OCI-LY3 (cell line): ENCODE measurements around the gene HDC.

Experiments used
- H2AFZ ChIP-seq: fragments of 200-600, 300-600 bp; shearing (Covaris generic); 2 replicates; pipeline ENCODE4 v1.6.0; 2014; ENCODE audit warnings: antibody characterized with exemption, low read depth, low read length
- H3K27ac ChIP-seq: fragments of 200-600, 300-600 bp; sonication (generic); 2 replicates; pipeline ENCODE4 v1.5.1; 2014; ENCODE audit warnings: mild to moderate bottlenecking, low read length, moderate library complexity, mixed read lengths
- H3K27me3 ChIP-seq: fragments of 200-600, 300-600 bp; sonication (generic); 2 replicates; pipeline ENCODE4 v1.6.1; 2014; ENCODE audit warnings: low read depth, low read length, mixed read lengths
- H3K36me3 ChIP-seq: fragments of 200-600, 300-600 bp; sonication (generic); replicated peaks from 2 replicates; pipeline ENCODE3; 2014; ENCODE audit warnings: low read depth, low read length, mixed read lengths
- H3K4me1 ChIP-seq: fragments of 300-600, 200-600 bp; sonication (generic); 2 replicates; pipeline ENCODE4 v1.6.1; 2014; ENCODE audit warnings: low read length, mixed read lengths
- H3K4me2 ChIP-seq: fragments of 200-600, 300-600 bp; sonication (generic); 2 replicates; pipeline ENCODE4 v1.6.1; 2014; ENCODE audit warnings: low read length, mixed read lengths
- H3K4me3 ChIP-seq: fragments of 300-600, 200-600 bp; sonication (generic); 2 replicates; pipeline ENCODE4 v1.5.1; 2014; ENCODE audit warnings: antibody characterized with exemption, mild to moderate bottlenecking, low read length, moderate library complexity
- H3K79me2 ChIP-seq: fragments of 300-600, 200-600 bp; shearing (Covaris generic); 2 replicates; pipeline ENCODE4 v1.6.1; 2014; ENCODE audit warnings: mild to moderate bottlenecking, low read length, mixed read lengths
- H3K9ac ChIP-seq: fragments of 300-600, 200-600 bp; shearing (Covaris generic); 2 replicates; pipeline ENCODE4 v1.6.0; 2014; ENCODE audit warnings: mild to moderate bottlenecking, low read length, moderate library complexity
- H3K9me3 ChIP-seq: fragments of 200-600, 300-600 bp; shearing (Covaris generic); 2 replicates; pipeline ENCODE4 v1.6.1; 2014; ENCODE audit warnings: low read length, mixed read lengths; ENCODE audit not compliant: insufficient read depth
- H4K20me1 ChIP-seq: fragments of 200-600, 300-600 bp; sonication (generic); 2 replicates; pipeline ENCODE4 v1.6.1; 2016; ENCODE audit warnings: low read length, mixed read lengths; ENCODE audit not compliant: insufficient read depth
- EZH2phosphoT487 ChIP-seq: fragments of 200-600 bp; shearing (Covaris generic); IDR thresholded peaks from 2 replicates; pipeline ENCODE4 v1.6.1; 2018; ENCODE audit warnings: antibody characterized with exemption, mixed run types, low read depth
- TF ChIP-seq, protein P1 (sequence below): fragments of 200-600, 300-600 bp; sonication (generic); IDR thresholded peaks from 2 replicates; pipeline ENCODE4 v1.5.1; 2014; ENCODE audit warnings: antibody characterized with exemption, low read length, low read depth

HDC gene

DNA sequence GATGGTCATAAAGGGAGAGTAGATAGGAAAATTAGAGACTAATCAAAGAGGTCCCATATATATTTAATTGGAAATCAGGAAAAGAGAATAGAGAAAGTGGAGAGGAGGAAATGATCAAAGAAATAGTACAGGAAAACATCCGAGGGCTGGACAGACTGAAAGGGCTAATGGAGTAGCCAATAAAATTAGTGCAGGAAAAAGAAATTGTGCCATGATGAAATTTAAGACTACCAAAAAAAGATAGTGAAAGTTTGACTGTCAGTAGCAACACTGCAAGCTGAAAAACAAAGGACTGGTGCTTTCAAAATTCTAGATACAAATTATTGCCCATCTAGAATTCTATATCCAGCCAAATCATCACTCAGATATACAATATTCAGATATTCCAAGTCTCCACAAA is 47.2 kb downstream of the HDC start:
- no peak overlapping the region for H3K4me3 ChIP-seq
- TF ChIP-seq, protein P1, sequence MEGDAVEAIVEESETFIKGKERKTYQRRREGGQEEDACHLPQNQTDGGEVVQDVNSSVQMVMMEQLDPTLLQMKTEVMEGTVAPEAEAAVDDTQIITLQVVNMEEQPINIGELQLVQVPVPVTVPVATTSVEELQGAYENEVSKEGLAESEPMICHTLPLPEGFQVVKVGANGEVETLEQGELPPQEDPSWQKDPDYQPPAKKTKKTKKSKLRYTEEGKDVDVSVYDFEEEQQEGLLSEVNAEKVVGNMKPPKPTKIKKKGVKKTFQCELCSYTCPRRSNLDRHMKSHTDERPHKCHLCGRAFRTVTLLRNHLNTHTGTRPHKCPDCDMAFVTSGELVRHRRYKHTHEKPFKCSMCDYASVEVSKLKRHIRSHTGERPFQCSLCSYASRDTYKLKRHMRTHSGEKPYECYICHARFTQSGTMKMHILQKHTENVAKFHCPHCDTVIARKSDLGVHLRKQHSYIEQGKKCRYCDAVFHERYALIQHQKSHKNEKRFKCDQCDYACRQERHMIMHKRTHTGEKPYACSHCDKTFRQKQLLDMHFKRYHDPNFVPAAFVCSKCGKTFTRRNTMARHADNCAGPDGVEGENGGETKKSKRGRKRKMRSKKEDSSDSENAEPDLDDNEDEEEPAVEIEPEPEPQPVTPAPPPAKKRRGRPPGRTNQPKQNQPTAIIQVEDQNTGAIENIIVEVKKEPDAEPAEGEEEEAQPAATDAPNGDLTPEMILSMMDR: no peak
- no peak for TF ChIP-seq EZH2phosphoT487
- H3K27me3 ChIP-seq: peaks cover 7% of the 10 kb centered on the region; the same call in 1 of the 2 replicates
- no peak overlapping the region for H3K9ac ChIP-seq
- H2AFZ ChIP-seq: no peak overlapping the region
- no peaks in the 10 kb centered on the region for H3K9me3 ChIP-seq
- H4K20me1 ChIP-seq: no peaks in the 10 kb centered on the region
- no peaks in the 10 kb centered on the region for H3K36me3 ChIP-seq
- H3K79me2 ChIP-seq: no peaks in the 10 kb centered on the region
- no peak overlapping the region for H3K4me2 ChIP-seq
- H3K4me1 ChIP-seq: no peaks in the 10 kb centered on the region
- no peak overlapping the region for H3K27ac ChIP-seq

DNA sequence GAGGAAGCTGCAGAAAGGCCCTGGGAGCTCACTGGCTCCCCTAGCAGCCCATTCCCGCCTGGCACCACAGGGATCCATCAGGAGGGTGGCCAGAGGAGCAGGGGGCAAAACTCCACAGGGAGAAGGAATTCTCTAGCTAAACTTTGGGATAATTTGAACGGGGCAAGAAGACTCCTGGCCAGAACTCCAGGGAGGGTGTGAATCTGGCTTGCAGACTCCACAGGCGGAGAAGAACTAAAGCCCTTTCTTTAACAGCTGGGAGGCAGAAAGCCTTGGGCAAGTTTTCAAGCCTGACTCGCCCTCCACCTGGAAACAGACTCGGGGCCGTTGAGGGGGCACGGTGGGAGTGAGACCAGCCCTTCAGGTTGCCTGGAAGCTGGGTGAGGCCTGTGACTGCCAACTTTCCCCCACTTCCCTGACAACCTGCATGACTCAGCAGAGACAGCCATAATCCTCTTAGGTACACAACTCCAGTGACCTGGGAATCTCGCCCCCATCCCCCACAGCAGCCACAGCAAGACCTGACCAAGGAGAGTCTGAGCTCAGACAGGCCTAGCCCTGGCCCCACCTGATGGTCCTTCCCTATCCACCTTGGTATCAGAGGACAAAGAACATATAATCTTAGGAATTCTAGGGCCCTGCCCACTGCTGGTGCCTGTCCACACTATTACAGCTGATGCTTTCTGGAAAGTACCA is 54.9 kb downstream of the HDC start:
- Histone ChIP-seq H4K20me1 (no peaks in the 10 kb centered on the region), H3K36me3 (no peaks in the 10 kb centered on the region), H3K4me1 (no peaks in the 10 kb centered on the region), H3K4me2 (no peak overlapping the region), H3K4me3 (no peak overlapping the region), H3K9me3 (no peaks in the 10 kb centered on the region), H3K79me2 (no peaks in the 10 kb centered on the region), H3K9ac (no peak overlapping the region), H3K27ac (no peak overlapping the region), H2AFZ (no peak overlapping the region), H3K27me3 (no peaks in the 10 kb centered on the region; the same call in 1 of the 2 replicates)
- TF ChIP-seq, protein P1: no peak

DNA sequence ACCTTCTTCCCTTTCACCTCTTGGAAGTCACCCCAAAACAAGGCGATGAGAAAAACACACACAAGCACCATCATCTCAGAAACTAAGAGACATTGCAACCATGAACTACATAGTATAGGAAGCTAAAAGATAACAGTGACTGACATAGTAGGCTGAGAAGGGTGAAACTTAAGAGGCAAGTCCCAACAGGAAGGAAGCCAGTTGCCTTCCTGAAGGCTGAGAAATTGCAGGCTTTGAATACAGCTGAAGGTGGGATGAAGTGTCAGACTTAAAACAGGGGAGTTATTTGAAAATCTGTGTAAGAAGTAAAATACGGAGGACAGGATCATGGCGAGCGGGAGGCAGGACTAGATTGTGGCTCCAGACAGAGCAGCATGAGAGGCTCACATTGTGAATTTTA is 55.7 kb downstream of the HDC start:
- H3K4me2 ChIP-seq: no peak overlapping the region

DNA sequence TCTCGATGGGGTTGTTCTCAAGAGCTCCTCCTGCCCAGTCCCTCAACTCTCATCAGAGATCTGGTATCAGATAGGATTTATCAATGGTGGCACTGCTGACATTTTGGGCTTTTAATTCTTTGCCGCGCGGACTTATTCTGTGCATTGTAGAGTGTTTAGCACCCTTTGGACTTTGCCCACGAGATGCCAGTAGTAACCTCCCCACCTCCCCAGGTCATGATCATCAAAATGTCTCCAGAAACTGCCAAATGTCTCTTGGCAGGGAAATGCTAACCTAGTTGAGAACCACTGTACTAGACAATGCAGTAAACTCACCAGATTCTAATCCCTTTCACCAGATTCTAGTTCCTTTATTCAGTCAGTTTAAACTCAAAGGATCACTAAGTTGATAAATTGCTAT is 59.5 kb downstream of the HDC start:
- H2AFZ ChIP-seq: no peak overlapping the region
- H4K20me1 ChIP-seq: no peaks in the 10 kb centered on the region
- H3K4me1 ChIP-seq: no peaks in the 10 kb centered on the region
- H3K4me3 ChIP-seq: no peak overlapping the region
- no peak overlapping the region for H3K9ac ChIP-seq
- no peak overlapping the region for H3K4me2 ChIP-seq
- no peaks in the 10 kb centered on the region; the same call in 1 of the 2 replicates for H3K27me3 ChIP-seq
- H3K27ac ChIP-seq: no peak overlapping the region
- no peaks in the 10 kb centered on the region for H3K79me2 ChIP-seq
- no peaks in the 10 kb centered on the region for H3K9me3 ChIP-seq
- no peak for TF ChIP-seq EZH2phosphoT487
- TF ChIP-seq, protein P1: no peak
- H3K36me3 ChIP-seq: no peaks in the 10 kb centered on the region

More for the DNA sequence above, 55.7 kb downstream of the HDC start:
- Histone ChIP-seq H3K27me3 (no peaks in the 10 kb centered on the region; the same call in 1 of the 2 replicates), H3K4me1 (no peaks in the 10 kb centered on the region), H3K36me3 (no peaks in the 10 kb centered on the region), H3K4me3 (no peak overlapping the region), H2AFZ (no peak overlapping the region), H4K20me1 (no peaks in the 10 kb centered on the region), H3K9ac (no peak overlapping the region), H3K9me3 (no peaks in the 10 kb centered on the region), H3K79me2 (no peaks in the 10 kb centered on the region), H3K27ac (no peak overlapping the region)
- TF ChIP-seq, protein P1: no peak
- TF ChIP-seq EZH2phosphoT487: no peak
